Testis (tissue), 2 donors: ENCODE data around the gene FSIP1.

ENCODE experiments used
- CTCF ChIP-seq, 3 experiments: fragments of 450-650 bp in 2 of 3; fragments of 200-600 bp in 1 of 3; sonication (generic) in 1 of 3; IDR thresholded peaks; one replicate each; pipeline ENCODE4 v1.5.1; 2016 to 2019; ENCODE audit warnings: antibody characterized with exemption in 3 of 3, mild to moderate bottlenecking in 2 of 3, moderate library complexity in 1 of 3
- POLR2A ChIP-seq: fragments of 450-650 bp; IDR thresholded peaks from one replicate; pipeline ENCODE4 v1.6.1; 2017; ENCODE audit warnings: antibody characterized with exemption, mild to moderate bottlenecking, moderate library complexity

DNA sequence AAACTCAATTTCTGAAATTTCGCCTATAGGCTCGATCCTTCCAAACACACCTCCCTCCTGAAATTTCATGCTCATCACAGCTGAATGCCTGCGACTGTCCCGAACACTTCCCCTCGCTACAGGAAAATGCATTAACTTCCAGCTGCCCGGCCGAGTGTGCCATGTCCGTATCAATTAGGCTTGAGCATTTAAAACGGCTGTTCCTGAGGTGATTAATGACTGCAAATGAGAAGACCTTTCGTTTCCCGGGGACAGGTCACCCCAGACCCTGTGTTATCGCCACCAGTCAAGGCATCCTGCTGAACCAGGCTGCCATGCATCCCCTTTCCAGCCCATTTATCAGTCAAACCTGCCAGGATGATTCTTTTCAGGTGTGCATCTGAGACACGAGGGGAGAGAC is 138.5 kb downstream of the FSIP1 start:
- TF ChIP-seq CTCF (IDR thresholded peaks at IDR 0.05), result no peak
- TF ChIP-seq POLR2A, result no peak
